NOMO-1 treated with DMSO at 0.1 percent for 48 hours (cell line): ENCODE results near the gene LMO2.

Experiments used
- DNase-seq: peaks from one replicate; lab custom pipeline; 2025; ENCODE audit not compliant: unreplicated experiment; lab: John Stamatoyannopoulos, UW

The LMO2 gene

DNA sequence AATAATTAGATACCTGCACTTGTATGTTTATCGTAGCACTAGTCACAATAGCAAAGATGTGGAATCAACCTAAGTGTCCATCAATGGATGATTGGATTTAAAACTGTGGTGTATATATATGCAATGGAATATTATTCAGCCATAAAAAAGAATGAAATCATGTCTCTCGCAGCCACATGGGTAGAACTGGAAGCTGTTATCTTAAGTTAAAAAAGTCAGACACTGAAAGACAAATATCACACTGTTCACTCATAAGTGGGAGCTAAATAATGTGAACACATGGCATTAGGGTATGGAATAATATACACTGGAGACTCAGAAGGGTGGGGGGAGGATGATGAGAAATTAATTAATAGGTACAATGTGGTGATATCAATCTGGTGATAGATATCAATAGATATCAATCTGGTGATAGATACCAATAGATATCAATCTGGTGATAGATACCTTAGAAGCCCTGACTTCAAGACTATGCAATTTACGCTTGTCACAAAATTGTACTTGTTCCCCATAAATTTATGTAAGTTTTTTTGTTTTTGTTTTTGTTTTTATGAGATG lies 2.0 kb downstream of the LMO2 start:
- no peak for DNase-seq

DNA sequence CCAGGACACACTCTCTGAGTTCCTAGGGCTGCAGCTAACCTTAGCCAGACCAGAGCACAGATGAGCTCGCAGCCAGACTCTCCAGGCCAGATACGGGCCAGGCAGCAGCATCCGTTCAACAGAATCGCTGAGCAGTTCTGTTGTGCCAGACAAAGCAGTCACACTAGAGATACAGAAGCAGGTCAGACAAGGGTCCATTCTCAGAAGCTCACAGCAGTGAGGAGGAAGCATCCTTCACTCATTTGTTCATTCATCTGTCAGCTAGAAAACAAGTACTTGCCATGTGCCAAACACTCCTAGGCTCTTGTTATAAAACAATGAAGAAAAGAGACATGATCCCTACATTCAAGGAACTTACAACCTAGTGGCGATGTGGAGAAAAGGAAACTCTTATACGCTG lies 2.6 kb downstream of the LMO2 start:
- DNase-seq, result no peak

- no peak for DNase-seq
Observed at GRCh38 chr11:33887886-33888285, 4.0 kb downstream of the LMO2 start.

- peak; percentile 71 for DNase-seq
Observed at GRCh38 chr11:33885338-33886005, 6.4 kb downstream of the LMO2 start.

GRCh38 chr11:33884601-33885000 lies 7.3 kb downstream of the LMO2 start:
- no peak for DNase-seq

DNA sequence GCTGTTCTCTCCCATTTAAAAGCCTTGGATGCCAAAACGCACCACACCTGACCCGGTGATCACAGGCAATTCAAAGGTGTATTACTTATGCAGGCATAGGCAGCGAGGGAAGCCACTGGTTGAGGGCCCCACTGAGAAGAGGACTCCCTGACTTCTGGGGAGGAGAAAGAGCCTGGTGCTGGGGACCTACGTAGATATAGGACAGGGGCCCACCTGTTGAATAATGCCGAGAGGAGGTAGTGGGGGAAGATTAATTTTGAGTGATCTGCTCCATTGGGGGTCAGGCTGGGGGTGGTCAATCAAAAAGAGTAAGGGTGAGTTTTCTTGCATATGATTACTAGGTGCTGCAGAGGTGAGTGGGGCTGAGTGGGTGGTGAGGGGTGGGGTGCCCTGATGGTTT lies 7.8 kb downstream of the LMO2 start:
- DNase-seq, result no peak

DNA sequence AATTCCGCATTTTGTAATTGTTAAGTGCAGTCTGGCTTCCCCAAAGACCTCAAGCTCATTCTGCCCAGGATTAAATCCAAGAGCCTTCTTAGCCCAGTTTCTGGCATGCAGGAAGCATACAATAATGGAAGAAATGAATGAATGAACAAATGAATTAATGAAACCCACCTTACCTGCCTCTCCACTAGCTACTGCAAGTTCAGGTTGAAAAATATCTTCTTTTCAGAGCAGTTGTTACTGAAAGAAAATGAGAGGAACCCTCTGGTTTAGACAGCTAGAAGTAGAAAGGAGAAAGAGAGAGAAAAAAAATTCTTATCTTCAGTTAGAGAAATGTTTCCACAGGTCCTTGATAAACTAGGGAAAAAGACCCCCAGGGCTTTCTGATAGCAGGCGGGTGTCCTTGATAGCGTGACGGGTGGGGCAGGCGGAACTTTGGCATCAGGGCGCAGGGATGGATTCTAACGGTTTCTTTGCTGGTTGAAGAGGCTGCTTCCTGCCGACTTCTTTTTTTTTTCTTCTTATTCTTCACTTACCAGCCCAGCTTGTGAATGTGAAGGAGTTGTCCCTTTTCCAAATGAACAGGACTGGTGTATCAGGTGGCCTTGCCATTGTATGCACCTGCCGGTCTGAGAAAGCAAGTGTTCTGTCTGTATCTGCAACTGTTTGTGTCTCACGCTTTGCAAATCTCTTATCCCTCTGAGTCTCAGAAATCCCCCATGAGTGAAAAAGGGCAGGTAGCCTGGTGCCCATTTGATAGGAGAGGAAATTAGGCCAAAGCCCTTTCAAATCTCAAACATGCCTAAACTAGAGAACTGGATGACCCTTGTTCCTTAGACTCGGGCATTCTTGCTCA lies 10.0 kb downstream of the LMO2 start:
- no peak for DNase-seq

DNA sequence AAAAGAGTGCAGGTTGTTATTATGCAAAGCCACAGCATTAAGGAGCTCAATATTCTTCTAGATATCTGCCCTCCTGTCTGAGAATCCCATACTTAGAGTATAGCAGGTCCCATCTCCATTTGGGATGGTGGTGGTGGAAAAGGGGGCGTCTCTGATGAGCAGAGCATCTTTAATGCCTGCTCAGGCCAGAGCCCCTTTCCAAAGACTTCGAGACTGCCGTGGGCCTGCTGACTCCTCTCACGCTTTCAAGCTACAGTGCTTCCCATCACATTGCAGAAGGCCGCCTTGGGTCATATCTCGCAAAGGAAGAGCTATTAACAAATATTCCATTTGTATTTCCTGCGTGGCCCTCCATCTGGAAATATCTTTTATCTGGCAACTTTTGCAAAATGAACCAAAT lies 10.9 kb downstream of the LMO2 start:
- no peak for DNase-seq

GRCh38 chr11:33879375-33879774 lies 12.5 kb downstream of the LMO2 start:
- no peak for DNase-seq

- DNase-seq, result no peak
Observed at GRCh38 chr11:33877038-33877437, 14.8 kb downstream of the LMO2 start.

DNA sequence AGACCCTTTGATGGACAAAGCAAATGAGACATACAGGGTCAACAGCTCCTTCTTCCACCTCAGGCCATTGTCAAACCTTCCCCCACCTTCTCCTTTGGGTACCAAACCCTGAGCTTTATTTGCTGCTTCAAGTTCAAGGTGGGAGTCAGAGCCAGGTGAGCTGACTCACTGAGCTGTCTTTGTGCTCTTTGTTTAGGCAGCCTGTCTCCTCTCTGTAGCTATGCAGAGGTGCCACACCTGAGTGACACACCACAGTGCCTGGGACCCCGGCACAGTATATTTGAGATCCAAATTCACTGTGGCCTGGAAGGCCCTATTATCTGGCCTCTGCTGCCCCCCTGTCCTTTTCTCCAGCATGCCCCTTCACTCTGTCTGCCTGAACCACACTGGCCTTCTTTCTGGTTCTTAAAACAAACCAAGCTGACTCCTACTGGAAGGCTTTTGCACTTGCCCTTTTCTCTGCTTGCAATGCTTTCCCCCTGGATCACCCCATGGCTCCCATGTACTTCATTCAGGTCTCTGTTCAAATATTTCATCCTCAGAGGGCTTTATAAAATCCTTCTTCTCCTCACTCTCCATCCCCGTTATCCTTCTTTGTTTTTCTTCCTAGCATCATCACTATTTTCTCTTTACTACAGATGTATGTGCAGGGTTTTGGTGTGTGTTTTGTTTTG lies 16.1 kb downstream of the LMO2 start:
- no peak for DNase-seq

GRCh38 chr11:33874910-33875490 lies 16.9 kb downstream of the LMO2 start:
- no peak for DNase-seq

GRCh38 chr11:33874433-33874832 lies 17.4 kb downstream of the LMO2 start:
- peak; percentile 55 for DNase-seq

- peak; percentile 98 for DNase-seq
Observed at GRCh38 chr11:33869481-33870422, 22.1 kb downstream of the LMO2 start.

GRCh38 chr11:33868647-33869461 lies 23.0 kb downstream of the LMO2 start:
- no peak for DNase-seq

DNA sequence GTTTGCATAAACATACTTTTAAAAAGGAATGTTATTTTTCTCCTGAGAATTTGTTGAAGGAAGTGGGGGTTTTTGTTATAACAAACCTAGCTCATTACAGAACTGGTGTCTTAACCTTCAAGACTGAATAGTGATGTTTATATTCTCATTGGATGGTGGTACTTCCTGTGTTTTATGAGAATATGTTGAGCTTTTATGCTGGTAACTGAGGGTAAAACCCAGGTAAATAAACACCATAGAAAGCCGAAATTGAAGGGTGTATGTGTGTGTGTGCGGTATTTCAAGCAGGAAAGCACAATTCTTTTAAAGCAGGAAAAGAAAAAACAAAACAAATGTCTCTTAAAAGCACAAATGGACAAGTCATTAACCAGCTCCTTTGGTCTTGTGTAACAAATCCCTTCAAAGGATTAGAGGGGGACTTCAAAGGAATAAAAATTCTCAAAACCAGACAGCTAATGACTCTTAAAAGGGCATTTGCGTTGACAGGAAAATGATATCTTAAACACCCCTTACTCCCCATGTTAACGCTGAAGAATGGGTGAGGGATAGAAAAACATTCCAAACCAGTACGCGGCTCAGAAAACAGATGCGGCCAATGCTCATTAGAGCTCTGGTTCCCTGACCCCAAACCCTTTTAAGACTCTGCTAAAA lies 23.8 kb downstream of the LMO2 start:
- no peak for DNase-seq

- DNase-seq, result peak; percentile 51
Observed at GRCh38 chr11:33867561-33867960, 24.3 kb downstream of the LMO2 start.

DNA sequence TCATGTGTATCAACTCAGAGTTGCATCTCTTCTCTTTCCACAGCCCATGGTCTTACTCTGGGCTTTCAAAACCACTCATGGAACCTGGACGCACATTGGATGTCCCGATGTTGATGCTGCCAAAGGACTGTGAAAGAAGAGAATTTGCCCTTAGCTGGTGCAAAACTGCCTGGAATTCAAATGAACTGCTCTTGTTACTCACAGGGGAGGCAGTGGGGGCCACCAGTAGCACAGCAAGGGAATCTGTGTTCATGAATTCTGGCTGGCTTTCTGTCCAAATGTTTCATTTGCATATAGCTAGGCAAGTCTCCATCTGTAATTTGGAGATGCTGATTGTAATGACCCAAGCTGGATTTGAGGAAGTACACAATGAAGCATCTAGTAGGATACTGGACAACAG lies 24.9 kb downstream of the LMO2 start:
- DNase-seq, result no peak

GRCh38 chr11:33864479-33864878 lies 27.4 kb downstream of the LMO2 start:
- DNase-seq, result no peak
